ENCODE measurements around the gene BTBD9.

- no peak for TF ChIP-seq CTCF (IDR thresholded peaks at IDR 0.05; ENCODE audit: poor library complexity)
- TF ChIP-seq EZH2 (IDR thresholded peaks at IDR 0.05; ENCODE audit: borderline replicate concordance): no peak
Measured at GRCh38 chr6:38403548-38403947, 236.2 kb downstream of the BTBD9 start.

Data from hepatocyte (in vitro differentiated cells).